NCI-H526 treated with DMSO at 0.1 percent for 48 hours (cell line): ENCODE results near the gene PROKR2.

ENCODE experiments used
- DNase-seq: peaks from one replicate; lab custom pipeline; 2025; lab: John Stamatoyannopoulos, UW

PROKR2 gene

DNA sequence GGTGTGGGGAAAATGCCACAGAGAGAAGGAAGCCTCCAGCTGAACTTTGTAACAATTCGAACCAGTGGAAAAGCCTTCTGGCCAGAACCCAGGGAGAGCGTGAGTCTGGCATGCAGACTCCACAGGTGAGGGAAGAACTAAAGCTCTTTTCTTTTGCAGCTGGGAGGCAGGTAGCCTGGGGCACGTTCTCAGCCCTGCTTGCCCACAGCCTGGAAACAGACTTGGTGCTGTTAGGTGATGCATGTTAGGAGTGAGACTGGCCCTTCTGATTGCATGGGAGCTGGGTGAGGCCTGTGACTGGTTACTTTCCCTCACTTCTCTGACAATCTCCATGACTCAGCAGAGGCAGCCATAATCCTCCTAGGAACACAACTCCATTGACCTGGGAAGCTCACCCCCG lies 34.2 kb downstream of the PROKR2 start:
- no peak for DNase-seq

- no peak for DNase-seq
These were observed 37.1 kb downstream of the PROKR2 start for GRCh38 chr20:5279661-5280060.

DNA sequence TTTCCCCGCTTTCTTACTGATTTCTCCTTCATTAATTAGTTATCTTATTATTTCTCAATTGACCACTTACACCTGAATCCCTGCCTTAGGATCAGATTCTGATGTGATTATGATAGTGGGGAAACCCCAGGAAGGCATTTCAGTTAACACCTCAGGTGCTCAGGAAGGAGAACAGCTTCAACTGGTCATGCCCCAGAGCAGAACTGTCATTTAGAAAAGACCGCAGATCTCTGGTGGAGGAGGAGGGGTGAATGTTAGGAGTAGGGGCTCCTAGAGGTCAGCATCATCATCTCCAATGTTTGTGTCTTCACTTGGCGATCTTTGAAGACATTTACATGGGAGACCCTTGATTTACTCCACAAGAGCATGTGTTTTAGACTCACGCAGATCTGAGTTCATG lies 44.5 kb downstream of the PROKR2 start:
- no peak for DNase-seq

- DNase-seq: no peak
These were observed 46.2 kb downstream of the PROKR2 start for GRCh38 chr20:5270603-5271002.

DNA sequence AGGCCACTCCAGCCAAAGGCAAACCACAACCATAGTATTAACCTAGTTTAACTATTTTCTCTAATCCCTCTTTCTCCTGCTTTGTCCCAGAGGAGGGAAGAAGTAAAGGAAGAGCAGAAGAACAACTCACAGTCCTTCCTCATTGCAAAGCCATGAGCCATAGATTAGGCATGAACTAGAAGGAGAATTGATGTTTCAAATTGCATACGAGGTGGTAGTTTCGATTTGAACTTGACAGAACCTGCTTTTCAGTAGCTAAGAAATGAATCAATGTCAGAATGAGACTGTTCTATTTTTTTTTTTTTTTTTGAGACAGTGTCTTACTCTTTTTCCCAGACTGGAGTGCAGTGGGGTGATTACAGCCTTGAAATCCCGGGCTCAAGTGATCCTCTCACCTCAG lies 48.3 kb downstream of the PROKR2 start:
- no peak for DNase-seq

DNA sequence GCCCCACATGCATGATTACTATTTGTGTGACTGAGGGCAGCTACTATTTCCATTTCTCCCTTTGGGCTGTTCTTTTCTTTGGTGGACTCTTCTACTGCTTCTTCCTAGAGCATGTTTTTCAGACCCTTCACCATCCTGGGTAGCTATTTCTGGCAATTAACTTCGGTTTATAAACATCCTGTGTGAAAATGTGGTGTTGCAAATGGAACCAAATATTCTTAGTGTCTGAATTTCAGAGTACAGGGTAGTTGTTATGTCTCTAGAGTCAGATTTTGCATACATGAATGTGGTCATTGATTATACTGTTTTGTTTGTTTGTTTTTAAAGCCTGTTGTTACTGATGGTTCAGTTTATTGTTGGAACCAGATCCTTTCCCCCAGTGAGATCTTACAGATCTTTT lies 49.7 kb downstream of the PROKR2 start:
- DNase-seq: no peak
